ENCODE measurements around the gene EIF4A3. TPM values are rescaled to one million over a fixed set of nuclear protein-coding genes. Genes with fewer than 3 reads are reported as not detected.

The EIF4A3 gene
- total RNA-seq, 1 donor from 2014 or later: 89.9 TPM

DNA sequence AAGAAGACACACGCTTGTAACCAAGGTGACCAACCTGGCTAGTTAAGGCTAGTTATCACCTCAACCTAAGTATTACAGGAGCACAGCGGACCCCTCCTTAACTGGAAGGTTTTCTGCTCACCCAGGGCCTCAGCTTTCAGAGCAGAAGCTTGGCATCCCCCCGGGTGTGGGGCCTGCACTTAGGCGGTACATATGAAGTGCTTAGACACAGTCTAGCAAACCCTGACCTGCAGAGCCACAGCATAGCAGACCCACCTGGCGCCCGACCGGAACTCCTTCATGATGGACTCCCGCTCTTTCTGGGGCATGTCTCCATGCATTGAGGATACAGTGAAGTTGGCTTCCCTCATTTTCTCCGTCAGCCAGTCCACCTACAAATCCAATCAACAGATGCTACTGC lies 9.8 kb downstream of the EIF4A3 start:
- H4K20me1 ChIP-seq (ENCODE audit: insufficient read depth, low read length): peaks cover 35% of the 10 kb centered on the region
- H3K36me3 ChIP-seq (ENCODE audit: insufficient read depth, low read length): peaks cover 69% of the 10 kb centered on the region
- TF ChIP-seq EZH2 (IDR thresholded peaks at IDR 0.05; ENCODE audit: insufficient read depth, low read length): no peak
- TF ChIP-seq, protein P1, sequence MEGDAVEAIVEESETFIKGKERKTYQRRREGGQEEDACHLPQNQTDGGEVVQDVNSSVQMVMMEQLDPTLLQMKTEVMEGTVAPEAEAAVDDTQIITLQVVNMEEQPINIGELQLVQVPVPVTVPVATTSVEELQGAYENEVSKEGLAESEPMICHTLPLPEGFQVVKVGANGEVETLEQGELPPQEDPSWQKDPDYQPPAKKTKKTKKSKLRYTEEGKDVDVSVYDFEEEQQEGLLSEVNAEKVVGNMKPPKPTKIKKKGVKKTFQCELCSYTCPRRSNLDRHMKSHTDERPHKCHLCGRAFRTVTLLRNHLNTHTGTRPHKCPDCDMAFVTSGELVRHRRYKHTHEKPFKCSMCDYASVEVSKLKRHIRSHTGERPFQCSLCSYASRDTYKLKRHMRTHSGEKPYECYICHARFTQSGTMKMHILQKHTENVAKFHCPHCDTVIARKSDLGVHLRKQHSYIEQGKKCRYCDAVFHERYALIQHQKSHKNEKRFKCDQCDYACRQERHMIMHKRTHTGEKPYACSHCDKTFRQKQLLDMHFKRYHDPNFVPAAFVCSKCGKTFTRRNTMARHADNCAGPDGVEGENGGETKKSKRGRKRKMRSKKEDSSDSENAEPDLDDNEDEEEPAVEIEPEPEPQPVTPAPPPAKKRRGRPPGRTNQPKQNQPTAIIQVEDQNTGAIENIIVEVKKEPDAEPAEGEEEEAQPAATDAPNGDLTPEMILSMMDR (IDR thresholded peaks at IDR 0.05; ENCODE audit: insufficient read depth, low read depth, low read length): no peak
- peaks cover 2% of the 10 kb centered on the region for H3K4me1 Mint-ChIP-seq (ENCODE audit: low read depth, unreplicated experiment)
- H3K27ac Mint-ChIP-seq (ENCODE audit: unreplicated experiment): no peak overlapping the region
- FAIRE-seq (no peak), DNase-seq (ENCODE audit: low read depth) (no peak)
- H3K27me3 ChIP-seq (ENCODE audit: insufficient read depth, low read length): no peaks in the 10 kb centered on the region
- H3K9me3 ChIP-seq (ENCODE audit: insufficient read depth, low read depth, low read length): no peaks in the 10 kb centered on the region
- H3K9me3 Mint-ChIP-seq (ENCODE audit: unreplicated experiment): no peaks in the 10 kb centered on the region
- no peak overlapping the region for H2AFZ ChIP-seq (ENCODE audit: low read depth, low read length)
- H3K79me2 ChIP-seq (ENCODE audit: insufficient read depth, low read length): peaks cover 2% of the 10 kb centered on the region
- H3K4me1 ChIP-seq (ENCODE audit: insufficient read depth, low read length): no peaks in the 10 kb centered on the region
- H3K36me3 Mint-ChIP-seq (ENCODE audit: low read depth, unreplicated experiment): peaks cover 19% of the 10 kb centered on the region
- H3K9ac ChIP-seq (ENCODE audit: low read length): no peak overlapping the region
- H3K4me3 ChIP-seq (ENCODE audit: insufficient read depth, low read depth, low read length): no peak overlapping the region
- H3K4me2 ChIP-seq (ENCODE audit: low read length): no peak overlapping the region
- H3K27me3 Mint-ChIP-seq (ENCODE audit: low read depth, unreplicated experiment): no peaks in the 10 kb centered on the region
- no peak overlapping the region for H3K4me3 Mint-ChIP-seq (ENCODE audit: unreplicated experiment)
- no peak overlapping the region for H3K27ac ChIP-seq (ENCODE audit: low read depth, low read length)

GRCh38 chr17:80133626-80133970 lies 13.3 kb downstream of the EIF4A3 start:
- peaks cover 2% of the 10 kb centered on the region for H3K4me1 Mint-ChIP-seq (ENCODE audit: low read depth, unreplicated experiment)
- no peak overlapping the region for H3K27ac ChIP-seq (ENCODE audit: low read depth, low read length)
- H3K27ac Mint-ChIP-seq (ENCODE audit: unreplicated experiment): no peak overlapping the region
- H3K4me3 ChIP-seq (ENCODE audit: insufficient read depth, low read depth, low read length): no peak overlapping the region
- no peaks in the 10 kb centered on the region for H3K79me2 ChIP-seq (ENCODE audit: insufficient read depth, low read length)
- no peak for FAIRE-seq
- H3K9me3 Mint-ChIP-seq (ENCODE audit: unreplicated experiment): no peaks in the 10 kb centered on the region
- no peak overlapping the region for H3K9ac ChIP-seq (ENCODE audit: low read length)
- H3K4me3 Mint-ChIP-seq (ENCODE audit: unreplicated experiment): no peak overlapping the region
- peaks cover 14% of the 10 kb centered on the region for H4K20me1 ChIP-seq (ENCODE audit: insufficient read depth, low read length)
- no peak for DNase-seq (ENCODE audit: low read depth)
- no peak overlapping the region for H2AFZ ChIP-seq (ENCODE audit: low read depth, low read length)
- no peaks in the 10 kb centered on the region for H3K27me3 Mint-ChIP-seq (ENCODE audit: low read depth, unreplicated experiment)
- H3K36me3 ChIP-seq (ENCODE audit: insufficient read depth, low read length): peaks cover 42% of the 10 kb centered on the region
- no peaks in the 10 kb centered on the region for H3K4me1 ChIP-seq (ENCODE audit: insufficient read depth, low read length)
- no peak overlapping the region for H3K4me2 ChIP-seq (ENCODE audit: low read length)
- H3K27me3 ChIP-seq (ENCODE audit: insufficient read depth, low read length): no peaks in the 10 kb centered on the region
- TF ChIP-seq EZH2 (IDR thresholded peaks at IDR 0.05; ENCODE audit: insufficient read depth, low read length): no peak
- TF ChIP-seq, protein P1 (IDR thresholded peaks at IDR 0.05; ENCODE audit: insufficient read depth, low read depth, low read length): no peak
- H3K36me3 Mint-ChIP-seq (ENCODE audit: low read depth, unreplicated experiment): peaks cover 8% of the 10 kb centered on the region
- no peaks in the 10 kb centered on the region for H3K9me3 ChIP-seq (ENCODE audit: insufficient read depth, low read depth, low read length)

DNA sequence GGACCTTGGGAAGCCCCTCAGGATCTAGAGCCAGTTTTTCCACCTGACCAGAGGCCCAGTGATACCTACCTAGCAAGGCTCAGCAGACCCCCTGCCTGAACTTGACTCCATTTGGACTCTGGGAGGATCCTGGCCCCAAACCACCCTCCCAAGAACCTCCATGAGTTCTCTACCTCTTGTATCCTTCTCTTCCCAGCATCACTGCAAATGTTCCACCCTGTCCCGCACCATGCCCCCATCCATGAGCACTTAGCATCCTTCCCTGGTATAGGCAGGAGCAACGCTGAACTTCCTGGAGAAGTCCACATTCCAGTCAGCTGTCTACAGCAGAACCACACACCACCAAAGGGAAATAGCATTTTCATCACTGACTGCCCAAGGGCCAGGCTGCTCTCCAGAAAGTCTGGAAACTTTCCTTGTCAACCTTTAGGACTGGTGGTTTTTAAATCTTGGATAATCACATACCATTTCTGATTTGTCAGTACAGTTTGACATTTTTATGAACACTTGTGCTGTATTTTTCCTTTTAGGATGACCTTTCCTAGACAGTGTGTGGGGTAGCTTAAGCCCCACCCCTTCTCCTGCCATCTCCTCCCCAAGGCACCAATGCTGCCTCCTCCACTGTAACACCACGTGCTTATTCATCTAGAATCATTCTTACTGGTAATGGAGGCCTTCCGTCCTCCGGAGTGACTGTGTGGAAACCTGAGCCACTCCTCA lies 13.9 kb downstream of the EIF4A3 start:
- Histone ChIP-seq H3K4me1 (ENCODE audit: insufficient read depth, low read length) (no peaks in the 10 kb centered on the region), H3K36me3 (ENCODE audit: insufficient read depth, low read length) (peaks cover 38% of the 10 kb centered on the region), H3K27me3 (ENCODE audit: insufficient read depth, low read length) (no peaks in the 10 kb centered on the region), H3K79me2 (ENCODE audit: insufficient read depth, low read length) (no peaks in the 10 kb centered on the region), H3K9me3 (ENCODE audit: insufficient read depth, low read depth, low read length) (no peaks in the 10 kb centered on the region), H4K20me1 (ENCODE audit: insufficient read depth, low read length) (peaks cover 10% of the 10 kb centered on the region), H2AFZ (ENCODE audit: low read depth, low read length) (no peak overlapping the region), H3K27ac (ENCODE audit: low read depth, low read length) (no peak overlapping the region), H3K9ac (ENCODE audit: low read length) (no peak overlapping the region), H3K4me3 (ENCODE audit: insufficient read depth, low read depth, low read length) (no peak overlapping the region), H3K4me2 (ENCODE audit: low read length) (no peak overlapping the region)
- no peak for TF ChIP-seq EZH2 (IDR thresholded peaks at IDR 0.05; ENCODE audit: insufficient read depth, low read length)
- TF ChIP-seq, protein P1 (IDR thresholded peaks at IDR 0.05; ENCODE audit: insufficient read depth, low read depth, low read length): no peak
- Mint-ChIP-seq H3K27me3 (ENCODE audit: low read depth, unreplicated experiment) (no peaks in the 10 kb centered on the region), H3K9me3 (ENCODE audit: unreplicated experiment) (no peaks in the 10 kb centered on the region), H3K4me3 (ENCODE audit: unreplicated experiment) (no peak overlapping the region), H3K27ac (ENCODE audit: unreplicated experiment) (no peak overlapping the region), H3K36me3 (ENCODE audit: low read depth, unreplicated experiment) (peaks cover 8% of the 10 kb centered on the region), H3K4me1 (ENCODE audit: low read depth, unreplicated experiment) (peaks cover 2% of the 10 kb centered on the region)
- DNase-seq (ENCODE audit: low read depth) (no peak), FAIRE-seq (no peak)
